ENCODE measurements around the gene ESPN.
"Not testable (repeated sequence)": the region's sequence is repeated elsewhere in the genome, so short reads cannot be mapped to it uniquely, and the experiment has no call there.

ESPN gene

DNA sequence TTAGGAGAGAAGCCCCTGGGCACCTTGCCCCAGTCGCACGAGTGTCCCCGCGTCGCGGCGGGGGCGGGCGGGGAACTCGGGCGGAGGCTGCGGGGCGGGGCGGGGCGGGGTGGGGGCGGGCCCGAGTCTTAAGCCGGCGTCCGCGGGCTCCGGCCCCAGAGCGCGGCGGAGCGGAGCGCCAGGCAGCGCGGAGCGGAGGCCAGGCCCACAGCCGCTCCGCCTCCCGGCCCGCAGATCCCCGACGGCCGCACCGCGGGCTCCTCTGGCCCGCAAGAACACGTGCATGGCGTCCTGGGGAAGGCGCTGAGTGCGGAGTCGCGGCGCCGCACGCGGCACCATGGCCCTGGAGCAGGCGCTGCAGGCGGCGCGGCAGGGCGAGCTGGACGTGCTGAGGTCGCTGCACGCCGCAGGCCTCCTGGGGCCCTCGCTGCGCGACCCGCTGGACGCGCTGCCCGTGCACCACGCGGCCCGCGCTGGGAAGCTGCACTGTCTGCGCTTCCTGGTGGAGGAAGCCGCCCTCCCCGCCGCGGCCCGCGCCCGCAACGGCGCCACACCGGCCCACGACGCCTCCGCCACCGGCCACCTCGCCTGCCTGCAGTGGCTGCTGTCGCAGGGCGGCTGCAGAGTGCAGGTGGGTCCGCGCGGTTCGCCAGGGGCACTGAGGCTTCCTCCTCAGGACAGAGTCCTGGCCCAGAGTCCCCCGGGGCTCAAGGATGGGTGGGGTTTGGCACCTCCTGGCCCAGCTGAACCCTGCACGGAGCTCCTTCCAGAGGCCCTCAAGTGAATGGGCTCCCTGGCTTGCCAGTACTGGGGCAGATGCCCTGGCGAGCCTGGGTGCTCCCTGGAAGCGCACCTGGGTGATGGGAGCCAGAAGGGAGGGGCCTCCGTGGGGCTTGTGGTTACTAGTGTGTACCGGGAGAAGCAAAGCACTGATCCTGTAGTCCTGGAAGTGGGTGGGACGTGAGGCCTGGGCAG, at the start of gene ESPN:
ESPN (plus strand) TSS at position 158 of the 975 bp plus-strand sequence; CDS start at position 338, 180 bp downstream.
- no peak for DNase-seq

- no peak for DNase-seq
These were observed 46.4 kb upstream of the ESPN start for GRCh38 chr1:6378096-6378746.

DNA sequence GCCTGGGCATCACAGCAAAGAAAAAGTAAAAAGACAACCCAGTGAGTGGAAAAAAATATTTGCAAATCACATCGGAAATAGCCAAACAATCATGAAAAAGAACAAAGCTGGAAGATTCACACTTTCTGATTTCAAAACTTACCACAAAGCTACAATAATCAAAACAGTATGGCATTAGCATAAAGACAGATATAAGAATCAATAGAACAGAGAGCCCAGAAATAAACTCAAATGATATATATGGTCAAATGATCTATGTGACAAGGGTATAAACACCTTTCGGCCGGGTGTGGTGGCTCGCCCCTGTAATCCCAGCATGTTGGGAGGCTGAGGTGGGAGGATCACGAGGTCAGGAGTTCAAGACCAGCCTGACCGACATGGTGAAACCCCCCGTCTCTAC, 44.5 kb upstream of the ESPN start:
- DNase-seq = no peak

DNA sequence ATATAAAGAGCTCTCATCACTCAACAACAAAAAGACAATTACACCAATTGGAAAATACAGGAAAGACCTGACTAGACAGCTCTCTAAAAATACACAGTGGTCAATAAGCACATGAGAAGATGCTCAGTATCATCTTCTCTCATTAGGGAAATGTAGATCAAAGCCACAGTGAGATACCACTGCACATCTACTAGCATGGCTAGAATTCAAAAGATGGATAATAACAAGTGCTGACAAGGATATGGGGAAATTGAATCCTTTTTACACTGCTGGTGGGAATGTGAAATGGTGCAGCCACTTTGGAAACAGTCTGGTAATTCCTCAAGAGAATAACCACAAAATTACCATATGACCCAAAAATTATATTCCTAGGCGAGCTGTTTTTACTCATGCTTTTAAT, 40.4 kb upstream of the ESPN start:
- no peak for DNase-seq

DNA sequence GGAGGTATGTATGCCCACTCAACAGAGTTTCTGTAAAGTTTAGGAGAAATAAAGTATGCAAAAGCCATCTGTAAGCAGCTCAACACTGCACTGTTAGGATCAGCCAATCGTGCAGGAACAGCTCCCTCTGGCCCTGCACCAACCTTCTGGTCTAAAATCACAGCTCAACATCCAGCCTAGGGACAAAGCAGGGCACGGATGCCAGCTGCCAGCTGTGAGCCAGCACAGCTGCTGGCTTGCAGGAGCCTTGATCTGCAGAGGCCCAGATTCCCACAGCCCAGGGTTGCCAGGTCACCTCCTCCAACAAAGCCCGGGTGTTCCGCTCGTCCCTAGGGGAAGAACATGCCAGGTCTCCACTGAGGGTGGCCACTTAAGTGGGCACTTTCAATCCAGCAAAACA, 39.6 kb upstream of the ESPN start:
- no peak for DNase-seq

DNA sequence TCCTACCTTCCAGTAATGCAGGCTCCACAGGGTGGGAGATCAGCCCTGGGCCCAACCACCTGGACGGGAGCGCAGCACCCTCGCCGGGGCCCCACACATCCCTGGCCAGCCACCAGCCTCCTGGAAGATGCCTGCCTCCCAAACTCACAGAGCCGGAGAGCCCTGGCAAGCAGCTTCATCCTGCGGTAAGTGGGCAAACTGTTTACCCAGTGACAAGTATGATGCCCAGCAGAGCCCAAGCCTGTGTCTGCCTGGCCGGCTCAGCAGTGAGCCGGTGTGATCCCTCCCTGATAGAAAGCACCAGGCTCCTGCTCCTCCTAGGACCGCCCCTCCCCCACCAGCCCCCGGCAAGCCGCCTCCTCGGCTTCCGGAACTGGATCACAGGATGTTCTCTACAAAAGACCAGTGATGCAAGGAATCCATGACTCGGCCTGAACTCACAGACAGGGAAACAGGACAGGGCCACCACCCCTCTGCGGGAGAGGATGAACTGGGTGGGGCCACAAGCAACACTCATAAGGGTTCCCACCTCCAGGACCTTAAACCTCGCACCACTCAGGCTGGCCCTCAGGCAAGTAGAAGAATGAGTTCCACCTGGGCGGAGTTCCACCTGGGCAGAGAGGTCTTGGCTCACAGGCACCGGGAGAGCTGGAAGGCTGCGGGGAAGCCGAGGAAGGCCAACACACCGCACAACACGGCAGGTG, 38.9 kb upstream of the ESPN start:
- DNase-seq = peak; percentile 79

GRCh38 chr1:6386371-6386949, 38.1 kb upstream of the ESPN start:
- DNase-seq = peak; percentile 61

DNA sequence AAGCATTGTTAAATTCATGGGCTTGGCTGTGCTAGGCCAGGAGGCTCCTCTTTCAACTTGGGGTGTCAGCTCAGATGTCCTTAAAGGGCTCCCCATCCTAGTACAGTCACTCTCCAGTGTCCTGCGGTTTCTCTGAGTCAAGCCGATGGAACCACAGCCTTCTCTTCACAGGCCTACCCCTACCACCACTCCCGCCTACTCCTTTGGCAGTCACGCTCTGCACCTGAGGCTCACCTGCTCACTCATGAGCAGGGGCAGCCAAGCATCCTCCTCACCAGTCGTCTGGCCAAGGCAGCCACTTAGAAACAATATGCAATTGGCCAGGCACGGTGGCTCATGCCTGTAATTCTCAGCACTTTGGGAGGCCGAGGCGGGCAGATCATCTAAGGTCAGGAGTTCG, 34.6 kb upstream of the ESPN start:
- DNase-seq = no peak

- no peak for DNase-seq
These were observed 32.4 kb upstream of the ESPN start for GRCh38 chr1:6391951-6392808.

- no peak for DNase-seq
These were observed 31.7 kb upstream of the ESPN start for GRCh38 chr1:6392809-6393399.

DNA sequence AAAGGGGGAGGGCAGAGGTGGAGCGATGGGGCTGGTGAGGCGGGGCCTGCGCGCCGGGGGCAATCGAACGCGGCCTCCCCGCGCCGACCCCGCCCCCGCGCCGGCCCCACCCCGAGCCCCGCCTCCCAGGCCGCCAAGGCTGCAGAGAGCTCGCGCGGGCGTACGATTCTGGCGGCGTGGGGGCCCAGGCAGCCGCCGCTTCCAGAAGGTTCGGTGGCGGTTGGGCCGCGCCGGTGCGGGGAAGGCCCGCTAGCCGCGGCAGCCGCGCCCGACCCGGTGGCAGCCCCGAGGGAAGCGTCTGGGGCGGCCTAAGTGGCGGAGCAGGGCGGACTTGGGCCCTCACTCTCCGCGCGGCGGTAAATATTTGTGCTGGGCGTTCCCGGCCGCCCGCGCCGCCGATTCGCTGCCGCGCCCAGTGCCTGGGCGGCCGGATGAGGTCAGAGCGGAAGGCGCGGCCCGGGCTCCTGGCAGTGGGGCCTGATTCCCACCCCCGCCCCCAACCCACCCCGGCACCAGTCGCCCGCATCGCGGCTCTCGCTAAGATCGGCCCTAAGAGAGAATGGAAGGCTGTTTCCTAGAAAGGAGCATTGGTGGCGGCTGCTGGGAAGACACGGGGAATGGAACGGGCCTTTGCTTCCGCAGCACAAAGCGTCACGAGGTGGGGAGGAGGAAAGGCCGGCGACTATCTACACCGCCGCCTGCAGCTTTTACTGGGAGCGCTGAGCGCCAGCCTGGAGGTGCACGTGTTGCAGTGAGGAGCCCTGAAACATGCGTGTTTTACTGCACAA, 31.0 kb upstream of the ESPN start, which contains the start of gene ACOT7:
ACOT7 (minus strand) TSS at position 368 of the 788 bp plus-strand sequence. CDS start 368 bp downstream, outside the sequence.
- peak; percentile 89 for DNase-seq

- DNase-seq = not testable (repeated sequence)
These were observed 29.4 kb upstream of the ESPN start for GRCh38 chr1:6395130-6395529.

DNA sequence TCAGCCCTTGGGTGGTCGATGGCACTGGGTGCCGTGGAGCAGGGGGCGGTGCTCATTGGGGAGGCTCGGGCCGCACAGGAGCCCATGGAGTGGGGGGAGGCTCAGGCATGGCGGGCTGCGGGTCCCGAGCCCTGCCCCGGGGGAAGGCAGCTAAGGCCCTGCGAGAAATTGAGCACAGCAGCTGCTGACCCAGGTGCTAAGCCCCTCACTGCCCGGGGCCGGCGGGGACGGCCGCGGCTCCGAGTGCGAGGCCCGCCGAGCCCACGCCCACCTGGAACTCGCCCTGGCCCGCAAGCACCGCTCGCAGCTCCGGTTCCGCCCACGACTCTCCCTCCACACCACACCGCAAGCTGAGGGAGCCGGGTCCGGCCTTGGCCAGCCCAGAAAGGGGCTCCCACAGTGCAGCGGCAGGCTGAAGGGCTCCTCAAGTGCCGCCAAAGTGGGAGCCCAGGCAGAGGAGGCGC, 28.8 kb upstream of the ESPN start:
- not testable (repeated sequence) for DNase-seq

GRCh38 chr1:6396998-6397397, 27.6 kb upstream of the ESPN start:
- DNase-seq = no peak

DNA sequence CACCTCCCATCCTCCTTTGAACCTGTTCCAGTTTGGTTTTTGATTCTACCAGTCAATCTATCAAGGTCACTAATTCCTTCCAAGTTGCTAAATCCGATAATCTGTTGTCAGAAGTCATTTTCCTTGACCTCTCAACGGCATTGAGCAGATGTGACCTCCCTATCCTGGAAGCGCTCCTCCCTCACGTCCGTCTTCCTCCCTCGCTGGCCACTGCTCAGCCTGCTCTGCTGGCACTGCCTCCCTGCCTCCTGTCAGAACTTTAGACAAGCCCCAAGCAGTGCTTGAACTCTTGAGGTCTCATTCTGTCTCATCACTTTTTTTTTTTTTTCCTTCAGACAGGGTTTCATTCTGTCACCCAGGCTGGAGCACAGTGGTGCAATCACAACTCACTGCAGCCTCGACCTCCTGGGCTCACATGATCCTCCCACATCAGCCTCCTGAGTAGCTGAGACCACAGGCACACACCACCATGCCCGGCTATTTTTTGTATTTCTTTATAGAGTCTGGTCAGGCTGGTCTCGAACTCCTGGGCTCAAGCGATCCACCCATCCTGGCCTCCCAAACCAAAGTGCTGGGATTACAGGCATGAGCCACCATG, 26.6 kb upstream of the ESPN start:
- DNase-seq = no peak

DNA sequence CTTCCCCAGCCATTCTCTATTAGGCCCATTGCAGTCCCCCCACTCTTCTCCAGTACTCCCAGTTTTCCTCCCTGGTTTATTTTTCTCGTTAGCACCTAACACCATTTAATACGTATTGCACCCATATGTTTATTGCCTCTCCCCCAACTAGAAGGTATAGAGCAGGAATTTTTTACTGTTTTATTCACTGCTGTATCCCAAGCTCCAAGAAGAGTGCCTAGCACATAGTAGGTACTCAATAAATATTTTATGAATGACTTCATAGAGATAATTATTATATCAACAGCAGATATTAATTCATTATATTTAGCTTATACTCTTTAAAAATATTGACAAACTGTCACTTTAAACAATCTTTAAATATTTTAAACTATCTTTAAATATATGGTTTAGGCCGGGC, 25.3 kb upstream of the ESPN start:
- no peak for DNase-seq

DNA sequence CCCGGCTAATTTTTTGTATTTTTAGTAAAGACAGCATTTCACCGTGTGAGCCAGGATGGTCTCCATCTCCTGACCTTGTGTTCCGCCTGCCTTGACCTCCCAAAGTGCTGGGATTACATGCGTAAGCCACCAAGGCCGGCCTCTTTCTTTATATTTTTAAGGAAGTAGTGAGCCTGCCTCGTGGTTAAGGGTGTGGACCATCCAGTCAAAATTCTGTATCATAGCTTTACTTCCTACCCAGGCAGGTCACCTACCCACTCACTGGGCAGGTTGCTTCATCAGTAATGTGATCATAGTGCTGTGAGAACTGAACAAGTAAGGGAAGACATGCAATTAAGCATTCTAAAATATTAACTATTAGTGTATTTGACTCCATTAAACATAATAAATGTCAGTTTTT, 22.9 kb upstream of the ESPN start:
- DNase-seq = no peak

DNA sequence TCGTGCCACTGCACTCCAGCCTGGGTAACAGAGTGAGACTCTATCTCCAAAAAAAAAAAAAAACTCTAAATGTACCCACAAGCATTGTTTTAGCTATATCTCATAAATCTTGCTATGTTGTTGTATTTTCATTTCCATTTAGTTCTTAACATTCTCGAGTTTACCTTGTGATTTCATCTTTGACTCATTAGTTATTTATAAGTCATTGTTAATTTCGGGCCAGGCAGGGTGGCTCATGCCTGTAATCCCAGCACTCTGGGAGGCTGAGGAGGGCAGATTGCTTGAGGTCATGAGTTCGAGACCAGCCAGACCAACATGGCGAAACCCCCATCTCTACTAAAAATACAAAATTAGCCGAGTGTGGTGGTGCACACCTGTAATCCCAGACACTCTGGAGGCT, 16.6 kb upstream of the ESPN start:
- DNase-seq = no peak

DNA sequence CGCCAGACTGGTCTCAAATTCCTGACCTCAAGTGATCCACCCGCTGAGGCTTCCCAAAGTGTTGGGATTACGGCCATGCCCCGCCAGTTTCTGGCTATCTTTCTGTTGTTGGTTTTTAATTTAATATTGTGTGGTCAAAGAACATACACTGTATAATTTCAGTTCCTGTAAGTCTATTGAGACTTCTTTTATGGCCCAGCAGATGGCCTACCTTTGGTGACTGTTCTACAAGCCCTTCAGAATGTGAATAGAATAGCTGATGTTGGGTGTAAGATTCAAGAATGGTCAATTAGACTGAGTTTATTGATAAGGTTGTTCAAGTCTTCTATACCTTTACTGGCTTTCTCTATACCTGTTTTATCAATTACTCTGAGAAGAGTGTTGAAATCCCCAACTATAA, 15.5 kb upstream of the ESPN start:
- DNase-seq = no peak

DNA sequence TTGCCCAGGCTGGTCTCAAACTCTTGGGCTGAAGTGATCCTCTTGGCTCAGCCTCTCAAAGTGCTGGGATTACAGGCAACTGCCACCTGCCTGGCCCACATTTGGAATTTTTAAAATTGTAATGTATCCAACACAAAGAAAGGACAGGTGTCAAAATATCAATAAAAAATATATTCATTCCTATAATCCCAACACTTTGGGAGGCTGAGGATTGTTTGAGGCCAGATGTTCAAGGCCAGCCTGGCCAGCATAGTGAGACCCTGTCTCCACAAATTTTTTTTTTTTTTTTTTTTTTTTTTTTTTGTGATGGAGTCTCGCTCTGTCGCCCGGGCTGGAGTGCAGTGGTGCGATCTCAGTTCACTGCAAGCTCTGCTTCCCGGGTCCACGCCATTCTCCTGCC, 14.8 kb upstream of the ESPN start:
- DNase-seq = no peak
